HL-60 (cell line): ENCODE results near the gene VPS13D.

Experiments used
- DNase-seq, 2 experiments: peaks; one replicate each; pipeline ENCODE4 v3.0.0-alpha.2; 2010 to 2020; ENCODE audit warnings: low read depth in 1 of 2, low spot score in 1 of 2
- H3K27ac ChIP-seq: fragments of 250-450 bp; sonication (Bioruptor Pico); replicated peaks from 2 replicates; pipeline ENCODE4 v1.5.1; 2020; ENCODE audit warnings: mild to moderate bottlenecking, moderate library complexity
- H3K27me3 ChIP-seq: fragments of 250-450 bp; sonication (Bioruptor Pico); 2 replicates; pipeline ENCODE4 v1.5.1; 2021; ENCODE audit warnings: mild to moderate bottlenecking, moderate library complexity; ENCODE audit not compliant: insufficient read depth, poor library complexity, severe bottlenecking
- H3K4me3 ChIP-seq: replicated peaks from 2 replicates; pipeline ENCODE4 v1.5.1; 2011; ENCODE audit warnings: mild to moderate bottlenecking, control low read depth, low read length; ENCODE audit not compliant: insufficient read depth
- GABPA ChIP-seq: IDR thresholded peaks from 2 replicates; pipeline ENCODE4 v1.6.1; 2012; ENCODE audit warnings: low read depth
- POLR2AphosphoS5 ChIP-seq: IDR thresholded peaks from 2 replicates; pipeline ENCODE4 v1.6.1; 2012; ENCODE audit warnings: low read depth
- SPI1 ChIP-seq: IDR thresholded peaks from 2 replicates; pipeline ENCODE4 v1.6.1; 2012; ENCODE audit warnings: low read depth, mild to moderate bottlenecking, borderline replicate concordance
- TF ChIP-seq, protein P1 (sequence below): IDR thresholded peaks from one replicate; pipeline ENCODE4 v1.5.1; 2011; ENCODE audit warnings: low read length, control low read depth, inconsistent platforms; ENCODE audit not compliant: insufficient read depth
- TF ChIP-seq, protein P2 (sequence below): IDR thresholded peaks from 2 replicates; pipeline ENCODE4 v1.6.1; 2012; ENCODE audit warnings: low read depth; ENCODE audit not compliant: insufficient replicate concordance

The VPS13D gene

DNA sequence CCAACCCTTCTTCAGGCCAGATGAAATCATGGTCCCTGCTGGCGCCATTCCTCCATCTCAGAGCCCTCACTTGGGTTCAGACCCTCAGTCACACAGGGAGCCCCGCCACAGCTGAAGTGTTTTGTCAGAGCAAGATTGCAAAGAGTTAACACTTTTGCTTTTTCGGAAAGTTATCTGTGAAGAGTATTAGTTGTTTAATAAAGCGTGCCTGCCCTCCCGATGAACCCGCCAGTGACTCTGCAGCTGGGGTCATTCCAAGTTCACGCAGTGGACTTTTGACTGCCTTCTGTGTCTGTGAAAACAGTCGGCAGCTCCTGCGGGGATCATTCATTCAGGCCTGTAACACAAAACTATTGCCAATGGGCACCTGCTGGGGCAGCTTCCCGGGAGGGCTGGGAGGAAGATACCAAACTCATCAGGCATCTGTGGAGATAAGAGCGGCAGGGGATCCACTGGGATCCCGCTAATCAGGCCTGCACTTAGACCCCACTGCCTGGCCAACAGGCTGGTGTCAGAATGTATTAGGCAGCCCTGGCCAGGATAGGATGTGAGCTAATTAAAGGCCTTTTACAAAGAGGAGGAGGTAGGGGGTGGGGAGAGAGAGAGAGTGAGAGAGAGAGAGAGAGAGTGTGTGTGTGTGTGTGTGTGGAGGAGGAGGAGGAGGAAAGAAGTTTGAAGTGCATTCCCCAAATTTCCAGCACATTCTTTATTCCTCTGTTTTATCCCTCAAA lies 203.7 kb downstream of the VPS13D start:
- DNase-seq, result no peak
- Histone ChIP-seq H3K4me3 (no peak overlapping the region), H3K27ac (no peak overlapping the region), H3K27me3 (no peaks in the 10 kb centered on the region)
- TF ChIP-seq SPI1 (no peak), POLR2AphosphoS5 (no peak), GABPA (no peak)
- TF ChIP-seq, protein P1, sequence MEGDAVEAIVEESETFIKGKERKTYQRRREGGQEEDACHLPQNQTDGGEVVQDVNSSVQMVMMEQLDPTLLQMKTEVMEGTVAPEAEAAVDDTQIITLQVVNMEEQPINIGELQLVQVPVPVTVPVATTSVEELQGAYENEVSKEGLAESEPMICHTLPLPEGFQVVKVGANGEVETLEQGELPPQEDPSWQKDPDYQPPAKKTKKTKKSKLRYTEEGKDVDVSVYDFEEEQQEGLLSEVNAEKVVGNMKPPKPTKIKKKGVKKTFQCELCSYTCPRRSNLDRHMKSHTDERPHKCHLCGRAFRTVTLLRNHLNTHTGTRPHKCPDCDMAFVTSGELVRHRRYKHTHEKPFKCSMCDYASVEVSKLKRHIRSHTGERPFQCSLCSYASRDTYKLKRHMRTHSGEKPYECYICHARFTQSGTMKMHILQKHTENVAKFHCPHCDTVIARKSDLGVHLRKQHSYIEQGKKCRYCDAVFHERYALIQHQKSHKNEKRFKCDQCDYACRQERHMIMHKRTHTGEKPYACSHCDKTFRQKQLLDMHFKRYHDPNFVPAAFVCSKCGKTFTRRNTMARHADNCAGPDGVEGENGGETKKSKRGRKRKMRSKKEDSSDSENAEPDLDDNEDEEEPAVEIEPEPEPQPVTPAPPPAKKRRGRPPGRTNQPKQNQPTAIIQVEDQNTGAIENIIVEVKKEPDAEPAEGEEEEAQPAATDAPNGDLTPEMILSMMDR, result no peak
- TF ChIP-seq, protein P2, sequence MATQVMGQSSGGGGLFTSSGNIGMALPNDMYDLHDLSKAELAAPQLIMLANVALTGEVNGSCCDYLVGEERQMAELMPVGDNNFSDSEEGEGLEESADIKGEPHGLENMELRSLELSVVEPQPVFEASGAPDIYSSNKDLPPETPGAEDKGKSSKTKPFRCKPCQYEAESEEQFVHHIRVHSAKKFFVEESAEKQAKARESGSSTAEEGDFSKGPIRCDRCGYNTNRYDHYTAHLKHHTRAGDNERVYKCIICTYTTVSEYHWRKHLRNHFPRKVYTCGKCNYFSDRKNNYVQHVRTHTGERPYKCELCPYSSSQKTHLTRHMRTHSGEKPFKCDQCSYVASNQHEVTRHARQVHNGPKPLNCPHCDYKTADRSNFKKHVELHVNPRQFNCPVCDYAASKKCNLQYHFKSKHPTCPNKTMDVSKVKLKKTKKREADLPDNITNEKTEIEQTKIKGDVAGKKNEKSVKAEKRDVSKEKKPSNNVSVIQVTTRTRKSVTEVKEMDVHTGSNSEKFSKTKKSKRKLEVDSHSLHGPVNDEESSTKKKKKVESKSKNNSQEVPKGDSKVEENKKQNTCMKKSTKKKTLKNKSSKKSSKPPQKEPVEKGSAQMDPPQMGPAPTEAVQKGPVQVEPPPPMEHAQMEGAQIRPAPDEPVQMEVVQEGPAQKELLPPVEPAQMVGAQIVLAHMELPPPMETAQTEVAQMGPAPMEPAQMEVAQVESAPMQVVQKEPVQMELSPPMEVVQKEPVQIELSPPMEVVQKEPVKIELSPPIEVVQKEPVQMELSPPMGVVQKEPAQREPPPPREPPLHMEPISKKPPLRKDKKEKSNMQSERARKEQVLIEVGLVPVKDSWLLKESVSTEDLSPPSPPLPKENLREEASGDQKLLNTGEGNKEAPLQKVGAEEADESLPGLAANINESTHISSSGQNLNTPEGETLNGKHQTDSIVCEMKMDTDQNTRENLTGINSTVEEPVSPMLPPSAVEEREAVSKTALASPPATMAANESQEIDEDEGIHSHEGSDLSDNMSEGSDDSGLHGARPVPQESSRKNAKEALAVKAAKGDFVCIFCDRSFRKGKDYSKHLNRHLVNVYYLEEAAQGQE, result no peak

DNA sequence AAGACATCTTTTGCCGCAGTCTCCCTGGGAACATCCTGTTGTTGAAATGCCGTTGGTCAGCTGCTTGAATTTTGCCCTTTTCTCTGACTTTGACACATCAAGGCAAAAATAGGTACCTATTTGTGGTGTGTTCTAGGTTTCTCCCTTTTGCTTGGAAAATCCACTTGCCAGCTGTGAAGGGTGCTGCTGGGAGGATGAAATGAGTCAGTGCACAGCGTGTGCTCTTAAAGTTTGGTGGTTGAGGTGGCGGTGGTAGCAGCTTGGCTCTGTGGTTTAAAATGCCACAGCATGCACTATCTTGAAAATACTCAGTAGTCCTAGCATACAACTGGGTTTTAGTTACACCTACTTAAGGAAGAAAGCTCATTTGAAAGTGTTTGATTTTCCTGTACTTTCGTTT lies 204.3 kb downstream of the VPS13D start:
- Histone ChIP-seq H3K27me3 (no peaks in the 10 kb centered on the region), H3K4me3 (no peak overlapping the region), H3K27ac (no peak overlapping the region)
- TF ChIP-seq, protein P1, result no peak
- TF ChIP-seq, protein P2, result no peak
- no peak for TF ChIP-seq SPI1
- no peak for TF ChIP-seq POLR2AphosphoS5
- no peak for TF ChIP-seq GABPA
- DNase-seq, result peak in 1 of 2 experiments; percentile 3

DNA sequence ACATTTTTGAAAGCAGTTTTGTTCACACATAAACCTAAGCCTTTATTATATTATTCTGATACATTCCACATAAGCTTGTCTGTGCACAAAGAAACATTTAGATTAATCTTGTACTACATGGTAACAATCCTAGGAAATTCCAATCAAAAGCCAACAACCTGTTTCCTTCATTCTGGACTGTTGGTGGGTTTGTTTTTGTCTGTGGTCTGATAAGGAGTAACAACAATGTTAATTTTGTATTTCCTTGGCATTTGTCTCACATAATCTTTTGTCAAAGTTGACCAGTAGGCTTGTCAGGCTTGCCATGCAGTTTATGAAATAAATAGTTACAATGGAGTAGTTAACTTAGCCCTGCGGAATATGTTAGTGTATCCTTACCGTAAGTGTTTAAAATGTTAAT lies 204.9 kb downstream of the VPS13D start:
- Histone ChIP-seq H3K27me3 (no peaks in the 10 kb centered on the region), H3K4me3 (no peak overlapping the region), H3K27ac (no peak overlapping the region)
- TF ChIP-seq, protein P2, result no peak
- TF ChIP-seq, protein P1, result no peak
- no peak for TF ChIP-seq POLR2AphosphoS5
- TF ChIP-seq GABPA, result no peak
- no peak for TF ChIP-seq SPI1
- no peak for DNase-seq
